Measurements from ENCODE around the gene ZNF341. TPM values are rescaled to one million over a fixed set of nuclear protein-coding genes. Genes with fewer than 3 reads are reported as not detected.

Gene ZNF341
- total and polyA plus RNA-seq, 9 of the 15 experiments (the other 6 are each of a cell fraction or from before 2014, with no cell fraction given), result 0.08 to 2.6 (median 1.0) TPM

DNA sequence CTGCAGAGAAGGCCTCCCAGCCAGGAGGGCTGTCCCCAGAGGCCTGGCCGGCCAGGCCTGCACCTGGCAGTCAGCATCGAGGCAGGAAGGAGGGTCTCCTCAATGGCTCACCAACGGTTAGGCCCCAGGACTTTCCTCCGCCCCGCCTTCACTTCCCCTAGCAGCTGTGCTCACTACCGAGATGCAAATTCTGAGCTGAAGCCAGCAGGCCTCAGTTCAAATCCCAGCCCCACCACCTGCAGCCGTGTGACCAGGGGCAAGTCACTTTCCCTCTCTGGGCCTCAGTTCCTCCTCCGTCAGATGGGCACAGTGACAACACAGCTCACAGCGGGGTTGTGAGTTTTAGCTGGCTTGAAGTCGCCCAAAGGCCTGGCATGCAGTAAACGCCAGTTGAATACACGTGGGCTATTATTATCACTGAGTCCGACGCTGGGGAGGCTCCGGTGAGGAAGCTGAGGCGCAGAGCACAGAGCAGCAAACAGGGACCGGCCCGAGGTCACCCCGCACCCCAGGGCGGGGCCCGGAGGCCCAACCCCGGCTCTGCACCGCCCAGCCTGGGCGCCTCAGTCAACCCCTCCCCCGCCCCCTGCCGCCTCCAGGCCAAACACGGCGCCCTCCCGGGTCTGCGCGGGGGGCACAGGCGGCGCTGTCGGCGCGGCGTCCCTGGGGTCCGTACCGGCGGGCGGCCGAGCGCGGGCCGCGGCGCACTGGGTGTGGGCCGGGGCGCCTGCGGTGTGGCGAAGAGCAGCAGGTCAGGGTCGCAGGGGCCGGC, 46.3 kb upstream of the ZNF341 start (continued):
- TF ChIP-seq RCOR1 (IDR thresholded peaks at IDR 0.05; ENCODE audit: borderline replicate concordance in 1 of 2, low read depth in 2 of 2, low read length in 2 of 2), result peak in 1 of 2 experiments; percentile 34; a peak in 1 of 4 replicates
- TF ChIP-seq TSC22D4 (tag; IDR thresholded peaks at IDR 0.05), result no peak
- no peak for TF ChIP-seq TCF7 (IDR thresholded peaks at IDR 0.05; ENCODE audit: borderline replicate concordance)
- no peak for TF ChIP-seq ZNF384 (IDR thresholded peaks at IDR 0.05; ENCODE audit: low read depth, low read length)
- TF ChIP-seq, protein P1, sequence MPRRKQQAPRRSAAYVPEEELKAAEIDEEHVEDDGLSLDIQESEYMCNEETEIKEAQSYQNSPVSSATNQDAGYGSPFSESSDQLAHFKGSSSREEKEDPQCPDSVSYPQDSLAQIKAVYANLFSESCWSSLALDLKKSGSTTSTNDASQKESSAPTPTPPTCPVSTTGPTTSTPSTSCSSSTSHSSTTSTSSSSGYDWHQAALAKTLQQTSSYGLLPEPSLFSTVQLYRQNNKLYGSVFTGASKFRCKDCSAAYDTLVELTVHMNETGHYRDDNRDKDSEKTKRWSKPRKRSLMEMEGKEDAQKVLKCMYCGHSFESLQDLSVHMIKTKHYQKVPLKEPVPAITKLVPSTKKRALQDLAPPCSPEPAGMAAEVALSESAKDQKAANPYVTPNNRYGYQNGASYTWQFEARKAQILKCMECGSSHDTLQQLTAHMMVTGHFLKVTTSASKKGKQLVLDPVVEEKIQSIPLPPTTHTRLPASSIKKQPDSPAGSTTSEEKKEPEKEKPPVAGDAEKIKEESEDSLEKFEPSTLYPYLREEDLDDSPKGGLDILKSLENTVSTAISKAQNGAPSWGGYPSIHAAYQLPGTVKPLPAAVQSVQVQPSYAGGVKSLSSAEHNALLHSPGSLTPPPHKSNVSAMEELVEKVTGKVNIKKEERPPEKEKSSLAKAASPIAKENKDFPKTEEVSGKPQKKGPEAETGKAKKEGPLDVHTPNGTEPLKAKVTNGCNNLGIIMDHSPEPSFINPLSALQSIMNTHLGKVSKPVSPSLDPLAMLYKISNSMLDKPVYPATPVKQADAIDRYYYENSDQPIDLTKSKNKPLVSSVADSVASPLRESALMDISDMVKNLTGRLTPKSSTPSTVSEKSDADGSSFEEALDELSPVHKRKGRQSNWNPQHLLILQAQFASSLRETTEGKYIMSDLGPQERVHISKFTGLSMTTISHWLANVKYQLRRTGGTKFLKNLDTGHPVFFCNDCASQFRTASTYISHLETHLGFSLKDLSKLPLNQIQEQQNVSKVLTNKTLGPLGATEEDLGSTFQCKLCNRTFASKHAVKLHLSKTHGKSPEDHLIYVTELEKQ (CRISPR knock-in tag; IDR thresholded peaks at IDR 0.05), result no peak
- TF ChIP-seq POLR2H (tag; IDR thresholded peaks at IDR 0.05; ENCODE audit: low read depth), result no peak
- no peak for TF ChIP-seq ZNF445 (CRISPR knock-in tag; IDR thresholded peaks at IDR 0.05; ENCODE audit: low read depth)
- no peak for TF ChIP-seq YY1 (IDR thresholded peaks at IDR 0.05; ENCODE audit: borderline replicate concordance in 1 of 3, control insufficient read depth in 1 of 3, extremely low read depth in 1 of 3, insufficient read depth in 3 of 3, insufficient read length in 1 of 3, insufficient replicate concordance in 2 of 3, low read depth in 1 of 3, low read length in 2 of 3)
- TF ChIP-seq HNRNPUL1 (IDR thresholded peaks at IDR 0.05; ENCODE audit: low read length), result no peak
- TF ChIP-seq, protein P2, sequence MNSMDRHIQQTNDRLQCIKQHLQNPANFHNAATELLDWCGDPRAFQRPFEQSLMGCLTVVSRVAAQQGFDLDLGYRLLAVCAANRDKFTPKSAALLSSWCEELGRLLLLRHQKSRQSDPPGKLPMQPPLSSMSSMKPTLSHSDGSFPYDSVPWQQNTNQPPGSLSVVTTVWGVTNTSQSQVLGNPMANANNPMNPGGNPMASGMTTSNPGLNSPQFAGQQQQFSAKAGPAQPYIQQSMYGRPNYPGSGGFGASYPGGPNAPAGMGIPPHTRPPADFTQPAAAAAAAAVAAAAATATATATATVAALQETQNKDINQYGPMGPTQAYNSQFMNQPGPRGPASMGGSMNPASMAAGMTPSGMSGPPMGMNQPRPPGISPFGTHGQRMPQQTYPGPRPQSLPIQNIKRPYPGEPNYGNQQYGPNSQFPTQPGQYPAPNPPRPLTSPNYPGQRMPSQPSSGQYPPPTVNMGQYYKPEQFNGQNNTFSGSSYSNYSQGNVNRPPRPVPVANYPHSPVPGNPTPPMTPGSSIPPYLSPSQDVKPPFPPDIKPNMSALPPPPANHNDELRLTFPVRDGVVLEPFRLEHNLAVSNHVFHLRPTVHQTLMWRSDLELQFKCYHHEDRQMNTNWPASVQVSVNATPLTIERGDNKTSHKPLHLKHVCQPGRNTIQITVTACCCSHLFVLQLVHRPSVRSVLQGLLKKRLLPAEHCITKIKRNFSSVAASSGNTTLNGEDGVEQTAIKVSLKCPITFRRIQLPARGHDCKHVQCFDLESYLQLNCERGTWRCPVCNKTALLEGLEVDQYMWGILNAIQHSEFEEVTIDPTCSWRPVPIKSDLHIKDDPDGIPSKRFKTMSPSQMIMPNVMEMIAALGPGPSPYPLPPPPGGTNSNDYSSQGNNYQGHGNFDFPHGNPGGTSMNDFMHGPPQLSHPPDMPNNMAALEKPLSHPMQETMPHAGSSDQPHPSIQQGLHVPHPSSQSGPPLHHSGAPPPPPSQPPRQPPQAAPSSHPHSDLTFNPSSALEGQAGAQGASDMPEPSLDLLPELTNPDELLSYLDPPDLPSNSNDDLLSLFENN (IDR thresholded peaks at IDR 0.05; ENCODE audit: low read depth in 2 of 2, low read length in 2 of 2), result no peak
- no peak for TF ChIP-seq TAF15 (IDR thresholded peaks at IDR 0.05; ENCODE audit: low read depth, low read length)
- TF ChIP-seq KHSRP (IDR thresholded peaks at IDR 0.05), result no peak
- TF ChIP-seq ATF7 (IDR thresholded peaks at IDR 0.05), result no peak

All from K562 (cell line).